ENCODE measurements around the gene PYGB.
A peak's percentile ranks its signal among the peaks of the same experiment; 100 is the strongest.

The PYGB gene

GRCh38 chr20:25242231-25242630 is 5.7 kb upstream of the PYGB start:
- Histone ChIP-seq H3K36me3 (ENCODE audit: insufficient read depth, low read length) (no peaks in the 10 kb centered on the region), H3K27me3 (ENCODE audit: insufficient read depth, low read length) (peaks cover 5% of the 10 kb centered on the region), H3K9me3 (ENCODE audit: low read length) (no peaks in the 10 kb centered on the region), H3K4me1 (ENCODE audit: insufficient read depth, low read length) (peaks cover 7% of the 10 kb centered on the region), H2AFZ (ENCODE audit: low read depth, low read length) (no peak overlapping the region), H3K4me3 (ENCODE audit: low read length) (no peak overlapping the region)

- H3K27me3 ChIP-seq (ENCODE audit: insufficient read depth, low read length), result peaks cover 5% of the 10 kb centered on the region
- H2AFZ ChIP-seq (ENCODE audit: low read depth, low read length), result no peak overlapping the region
- H3K9me3 ChIP-seq (ENCODE audit: low read length), result no peaks in the 10 kb centered on the region
- peaks cover 12% of the 10 kb centered on the region for H3K4me1 ChIP-seq (ENCODE audit: insufficient read depth, low read length)
- H3K4me3 ChIP-seq (ENCODE audit: low read length), result no peak overlapping the region
- no peaks in the 10 kb centered on the region for H3K36me3 ChIP-seq (ENCODE audit: insufficient read depth, low read length)
Measured at GRCh38 chr20:25243416-25243979, 4.4 kb upstream of the PYGB start.

GRCh38 chr20:25244976-25245375 is 2.9 kb upstream of the PYGB start:
- Histone ChIP-seq H3K4me1 (ENCODE audit: insufficient read depth, low read length) (peaks cover 17% of the 10 kb centered on the region), H3K27me3 (ENCODE audit: insufficient read depth, low read length) (peaks cover 5% of the 10 kb centered on the region), H2AFZ (ENCODE audit: low read depth, low read length) (no peak overlapping the region), H3K4me3 (ENCODE audit: low read length) (no peak overlapping the region), H3K9me3 (ENCODE audit: low read length) (no peaks in the 10 kb centered on the region), H3K36me3 (ENCODE audit: insufficient read depth, low read length) (no peaks in the 10 kb centered on the region)

- no peak overlapping the region for H3K4me3 ChIP-seq (ENCODE audit: low read length)
- H3K27me3 ChIP-seq (ENCODE audit: insufficient read depth, low read length), result peaks cover 5% of the 10 kb centered on the region
- no peaks in the 10 kb centered on the region for H3K9me3 ChIP-seq (ENCODE audit: low read length)
- peaks cover 22% of the 10 kb centered on the region for H3K4me1 ChIP-seq (ENCODE audit: insufficient read depth, low read length)
- no peaks in the 10 kb centered on the region for H3K36me3 ChIP-seq (ENCODE audit: insufficient read depth, low read length)
- no peak overlapping the region for H2AFZ ChIP-seq (ENCODE audit: low read depth, low read length)
Measured at GRCh38 chr20:25245461-25245860, 2.4 kb upstream of the PYGB start.

- H2AFZ ChIP-seq (ENCODE audit: low read depth, low read length), result no peak overlapping the region
- no peaks in the 10 kb centered on the region for H3K36me3 ChIP-seq (ENCODE audit: insufficient read depth, low read length)
- H3K4me1 ChIP-seq (ENCODE audit: insufficient read depth, low read length), result peaks cover 28% of the 10 kb centered on the region
- no peaks in the 10 kb centered on the region for H3K9me3 ChIP-seq (ENCODE audit: low read length)
- H3K4me3 ChIP-seq (ENCODE audit: low read length), result no peak overlapping the region
- peaks cover 5% of the 10 kb centered on the region for H3K27me3 ChIP-seq (ENCODE audit: insufficient read depth, low read length)
Measured at GRCh38 chr20:25246182-25246999, 1.5 kb upstream of the PYGB start.

GRCh38 chr20:25247000-25247517 is 826 bp upstream of the PYGB start:
- H2AFZ ChIP-seq (ENCODE audit: low read depth, low read length), result peak overlapping the region; percentile 82
- peak overlapping the region; percentile 98 for H3K4me3 ChIP-seq (ENCODE audit: low read length)
- H3K27me3 ChIP-seq (ENCODE audit: insufficient read depth, low read length), result peaks cover 5% of the 10 kb centered on the region
- H3K36me3 ChIP-seq (ENCODE audit: insufficient read depth, low read length), result no peaks in the 10 kb centered on the region
- H3K4me1 ChIP-seq (ENCODE audit: insufficient read depth, low read length), result peaks cover 35% of the 10 kb centered on the region
- no peaks in the 10 kb centered on the region for H3K9me3 ChIP-seq (ENCODE audit: low read length)

GRCh38 chr20:25247518-25247955 is 348 bp upstream of the PYGB start:
- H3K27me3 ChIP-seq (ENCODE audit: insufficient read depth, low read length), result peaks cover 5% of the 10 kb centered on the region
- H3K36me3 ChIP-seq (ENCODE audit: insufficient read depth, low read length), result peaks cover under 1% of the 10 kb centered on the region
- no peaks in the 10 kb centered on the region for H3K9me3 ChIP-seq (ENCODE audit: low read length)
- peak overlapping the region; percentile 82 for H2AFZ ChIP-seq (ENCODE audit: low read depth, low read length)
- H3K4me1 ChIP-seq (ENCODE audit: insufficient read depth, low read length), result peaks cover 40% of the 10 kb centered on the region
- peak overlapping the region; percentile 98 for H3K4me3 ChIP-seq (ENCODE audit: low read length)

- no peaks in the 10 kb centered on the region for H3K9me3 ChIP-seq (ENCODE audit: low read length)
- H3K27me3 ChIP-seq (ENCODE audit: insufficient read depth, low read length), result peaks cover 5% of the 10 kb centered on the region
- peak overlapping the region; percentile 98 for H3K4me3 ChIP-seq (ENCODE audit: low read length)
- peak overlapping the region; percentile 97 for H2AFZ ChIP-seq (ENCODE audit: low read depth, low read length)
- H3K36me3 ChIP-seq (ENCODE audit: insufficient read depth, low read length), result peaks cover 4% of the 10 kb centered on the region
- H3K4me1 ChIP-seq (ENCODE audit: insufficient read depth, low read length), result peaks cover 44% of the 10 kb centered on the region
Measured at GRCh38 chr20:25248786-25249172, 894 bp downstream of the PYGB start.

- Histone ChIP-seq H3K4me3 (ENCODE audit: low read length) (peak overlapping the region; percentile 98), H3K27me3 (ENCODE audit: insufficient read depth, low read length) (peaks cover 5% of the 10 kb centered on the region), H3K36me3 (ENCODE audit: insufficient read depth, low read length) (peaks cover 4% of the 10 kb centered on the region), H3K4me1 (ENCODE audit: insufficient read depth, low read length) (peaks cover 44% of the 10 kb centered on the region), H2AFZ (ENCODE audit: low read depth, low read length) (peak overlapping the region; percentile 97), H3K9me3 (ENCODE audit: low read length) (no peaks in the 10 kb centered on the region)
Measured at GRCh38 chr20:25249198-25249931, 1.5 kb downstream of the PYGB start.

- Histone ChIP-seq H3K36me3 (ENCODE audit: insufficient read depth, low read length) (peaks cover 13% of the 10 kb centered on the region), H3K27me3 (ENCODE audit: insufficient read depth, low read length) (peaks cover 5% of the 10 kb centered on the region), H3K4me3 (ENCODE audit: low read length) (peak overlapping the region; percentile 24), H2AFZ (ENCODE audit: low read depth, low read length) (no peak overlapping the region), H3K4me1 (ENCODE audit: insufficient read depth, low read length) (peaks cover 44% of the 10 kb centered on the region), H3K9me3 (ENCODE audit: low read length) (no peaks in the 10 kb centered on the region)
Measured at GRCh38 chr20:25250508-25250907, 2.6 kb downstream of the PYGB start.

- H3K4me1 ChIP-seq (ENCODE audit: insufficient read depth, low read length), result peaks cover 44% of the 10 kb centered on the region
- H3K27me3 ChIP-seq (ENCODE audit: insufficient read depth, low read length), result peaks cover 5% of the 10 kb centered on the region
- no peak overlapping the region for H3K4me3 ChIP-seq (ENCODE audit: low read length)
- no peaks in the 10 kb centered on the region for H3K9me3 ChIP-seq (ENCODE audit: low read length)
- H3K36me3 ChIP-seq (ENCODE audit: insufficient read depth, low read length), result peaks cover 13% of the 10 kb centered on the region
- no peak overlapping the region for H2AFZ ChIP-seq (ENCODE audit: low read depth, low read length)
Measured at GRCh38 chr20:25251019-25251418, 3.1 kb downstream of the PYGB start.

GRCh38 chr20:25251558-25251957 is 3.7 kb downstream of the PYGB start:
- Histone ChIP-seq H3K36me3 (ENCODE audit: insufficient read depth, low read length) (peaks cover 13% of the 10 kb centered on the region), H3K4me1 (ENCODE audit: insufficient read depth, low read length) (peaks cover 44% of the 10 kb centered on the region), H3K4me3 (ENCODE audit: low read length) (no peak overlapping the region), H3K9me3 (ENCODE audit: low read length) (no peaks in the 10 kb centered on the region), H3K27me3 (ENCODE audit: insufficient read depth, low read length) (peaks cover under 1% of the 10 kb centered on the region), H2AFZ (ENCODE audit: low read depth, low read length) (no peak overlapping the region)

- H2AFZ ChIP-seq (ENCODE audit: low read depth, low read length), result no peak overlapping the region
- H3K27me3 ChIP-seq (ENCODE audit: insufficient read depth, low read length), result no peaks in the 10 kb centered on the region
- peaks cover 39% of the 10 kb centered on the region for H3K4me1 ChIP-seq (ENCODE audit: insufficient read depth, low read length)
- peaks cover 13% of the 10 kb centered on the region for H3K36me3 ChIP-seq (ENCODE audit: insufficient read depth, low read length)
- H3K4me3 ChIP-seq (ENCODE audit: low read length), result no peak overlapping the region
- H3K9me3 ChIP-seq (ENCODE audit: low read length), result no peaks in the 10 kb centered on the region
Measured at GRCh38 chr20:25252230-25252651, 4.4 kb downstream of the PYGB start.

All from neuron (in vitro differentiated cells).